Activated CD4-positive, alpha-beta T cell treated with anti-CD3 and anti-CD28 coated beads for 48 hours (primary cell): ENCODE measurements around the gene CHID1.

Experiments
- DNase-seq: peaks from one replicate; pipeline ENCODE4 v3.0.0-alpha.2; 2020

CHID1 gene

GRCh38 chr11:907668-908067 lies 2.9 kb downstream of the CHID1 start:
- no peak for DNase-seq

- no peak for DNase-seq
Observed at GRCh38 chr11:905952-906351, 4.7 kb downstream of the CHID1 start.

- DNase-seq: no peak
Observed at GRCh38 chr11:904380-904779, 6.2 kb downstream of the CHID1 start.

GRCh38 chr11:901452-902061 lies 9.1 kb downstream of the CHID1 start:
- no peak for DNase-seq

GRCh38 chr11:900545-900944 lies 10.1 kb downstream of the CHID1 start:
- no peak for DNase-seq

GRCh38 chr11:899724-900123 lies 10.9 kb downstream of the CHID1 start:
- no peak for DNase-seq

- DNase-seq: no peak
Observed at GRCh38 chr11:898540-899190, 11.9 kb downstream of the CHID1 start.

- DNase-seq: no peak
Observed at GRCh38 chr11:898143-898511, 12.5 kb downstream of the CHID1 start.

- no peak for DNase-seq
Observed at GRCh38 chr11:897253-898142, 13.1 kb downstream of the CHID1 start.

- DNase-seq: no peak
Observed at GRCh38 chr11:895331-896110, 15.1 kb downstream of the CHID1 start.

GRCh38 chr11:894575-895201 lies 15.9 kb downstream of the CHID1 start:
- DNase-seq: no peak

GRCh38 chr11:893008-893654 lies 17.5 kb downstream of the CHID1 start:
- DNase-seq: no peak

- DNase-seq: no peak
Observed at GRCh38 chr11:890794-891540, 19.6 kb downstream of the CHID1 start.

- no peak for DNase-seq
Observed at GRCh38 chr11:889687-890475, 20.7 kb downstream of the CHID1 start.

GRCh38 chr11:889257-889656 lies 21.4 kb downstream of the CHID1 start:
- no peak for DNase-seq

GRCh38 chr11:888310-889212 lies 22.0 kb downstream of the CHID1 start:
- DNase-seq: no peak

GRCh38 chr11:887589-887988 lies 23.0 kb downstream of the CHID1 start:
- DNase-seq: no peak

- no peak for DNase-seq
Observed at GRCh38 chr11:886568-886967, 24.0 kb downstream of the CHID1 start.

GRCh38 chr11:884578-885070 lies 26.0 kb downstream of the CHID1 start:
- no peak for DNase-seq
